ENCODE data around the gene ABI3BP. TPM values are rescaled to one million over a fixed set of nuclear protein-coding genes. Genes with fewer than 3 reads are reported as not detected.

ABI3BP gene
- total and polyA plus RNA-seq, 10 of the 15 experiments (the other 5 are each of a cell fraction or from before 2014, with no cell fraction given) = 0.03 to 0.42 (median 0.11) TPM; not detected in 4

DNA sequence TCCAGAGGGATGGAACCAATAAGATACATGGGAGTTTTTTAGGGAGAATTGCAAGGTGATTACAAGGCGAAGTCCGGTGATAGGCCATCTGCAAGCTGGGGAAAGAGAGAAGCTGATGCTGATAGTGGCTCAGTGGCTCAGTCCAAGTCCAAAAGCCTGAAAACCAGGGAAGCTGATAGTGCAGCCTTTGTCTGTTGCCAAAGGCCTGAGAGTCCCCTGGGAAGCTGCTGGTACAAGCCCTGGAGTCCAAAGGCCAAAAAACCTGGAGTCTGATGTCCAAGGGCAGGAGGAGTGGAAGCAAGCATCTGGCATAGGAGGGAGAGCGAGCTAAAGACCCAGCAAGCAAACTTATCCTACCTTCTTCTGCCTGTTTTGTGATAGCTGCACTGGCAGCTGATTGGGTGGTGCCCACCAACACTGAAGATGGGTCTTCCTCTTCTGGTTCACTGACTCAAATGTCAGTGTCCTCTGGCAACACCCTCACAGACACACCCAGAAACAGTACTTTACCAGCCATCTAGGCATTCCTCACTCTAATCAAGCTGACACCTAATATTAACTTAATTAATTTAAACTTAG lies 267.2 kb downstream of the ABI3BP start:
- BruUV-seq (replicated peaks) = no TSS peak
- RAD21 ChIA-PET (ENCODE audit: unreplicated experiment) = interaction anchor here (0.6 to 1.5 kb wide), 4 partner anchors 10 to 914 kb away, joined by 3 to 5 read pairs (median 4); no protein-coding TSS in a partner anchor
- Histone ChIP-seq H2AFZ (ENCODE audit: control insufficient read depth, low read depth, low read length) (no peak overlapping the region), H3K79me2 (ENCODE audit: control insufficient read depth, insufficient read depth, low read length) (peaks cover 10% of the 10 kb centered on the region), H3K36me3 (ENCODE audit: control insufficient read depth in 2 of 2, insufficient read depth in 2 of 2, low read length in 1 of 2) (peaks cover 4 to 8% of the 10 kb centered on the region in 2 experiments; a peak in 3 of 4 replicates), H3K27me3 (replicated peaks in 1 of 2; ENCODE audit: control insufficient read depth in 2 of 2, insufficient read depth in 2 of 2, low read length in 1 of 2) (no peaks in the 10 kb centered on the region), H3K4me3 (no peak overlapping the region), H3K4me2 (ENCODE audit: control insufficient read depth, insufficient read depth) (no peak overlapping the region), H4K20me1 (ENCODE audit: control insufficient read depth, insufficient read depth) (no peaks in the 10 kb centered on the region), H3K4me1 (ENCODE audit: control insufficient read depth, insufficient read depth, low read length) (no peaks in the 10 kb centered on the region; the same call in 1 of the 2 replicates), H3K9ac (ENCODE audit: control insufficient read depth, insufficient read depth, low read length) (no peak overlapping the region), H3K9me3 (replicated peaks; ENCODE audit: control insufficient read depth, insufficient read depth, low read length) (no peaks in the 10 kb centered on the region), H3K27ac (ENCODE audit: control insufficient read depth, insufficient read depth) (no peak overlapping the region)
- TF ChIP-seq FOS (IDR thresholded peaks at IDR 0.05; ENCODE audit: borderline replicate concordance, extremely low read depth, insufficient read length) (no peak), NFYB (IDR thresholded peaks at IDR 0.05; ENCODE audit: insufficient read depth, low read depth, low read length) (peak; percentile 58)
- intact Hi-C loops (cut with micrococcal nuclease; ENCODE audit: unreplicated experiment) (loop anchor here (5.0 kb wide), 1 partner anchor 264 kb away; no protein-coding TSS in a partner anchor), in situ Hi-C loops (cut with MboI) (no loop called here)
- CTCF ChIA-PET = interaction anchor here (0.7 to 2.9 kb wide), 3 partner anchors 10 to 24 kb away, joined by 3 to 11 read pairs (median 3); no protein-coding TSS in a partner anchor
- POLR2A ChIA-PET = interaction anchor here (1.0 to 2.3 kb wide), 4 partner anchors 10 to 16 kb away, joined by 4 to 6 read pairs (median 5); partner anchors contain the start of gene TFG
- SMC1A ChIA-PET (ENCODE audit: uncharacterized antibody, unreplicated experiment) = interaction anchor here (0.8 to 3.7 kb wide), 5 partner anchors 10 to 71 kb away, joined by 3 to 34 read pairs (median 3); no protein-coding TSS in a partner anchor
- 98% methylated on average over 3 of the region's 3 CpGs for WGBS (ENCODE audit: insufficient coverage, insufficient replicate concordance, low lambda C conversion rate, missing lambda C conversion rate)
- no peak for FAIRE-seq
- DNase-seq (ENCODE audit: low read depth, low spot score) = no peak
- ATAC-seq = peak; percentile 43

DNA sequence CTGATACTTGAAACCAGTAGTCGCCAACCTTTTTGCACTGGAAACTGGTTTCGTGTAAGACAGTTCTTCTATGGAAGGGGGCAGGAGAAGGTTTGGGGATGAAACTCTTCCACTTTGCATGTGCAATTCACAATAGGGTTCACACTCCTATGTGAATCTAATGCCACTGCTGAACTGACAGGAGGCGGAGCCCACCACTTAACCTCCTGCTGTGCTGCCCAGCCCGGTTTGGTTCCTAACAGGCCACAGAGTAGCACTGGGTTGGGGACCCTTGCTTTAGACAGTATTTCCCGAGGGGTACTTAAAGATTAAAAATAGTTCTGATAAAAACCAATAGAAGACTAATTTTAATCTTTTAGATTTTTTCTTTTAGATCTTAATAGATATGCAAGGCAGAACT lies 272.8 kb downstream of the ABI3BP start:
- Histone ChIP-seq H4K20me1 (ENCODE audit: control insufficient read depth, insufficient read depth) (no peaks in the 10 kb centered on the region), H3K36me3 (ENCODE audit: control insufficient read depth in 2 of 2, insufficient read depth in 2 of 2, low read length in 1 of 2) (peaks cover 5 to 18% of the 10 kb centered on the region in 2 experiments), H3K79me2 (ENCODE audit: control insufficient read depth, insufficient read depth, low read length) (peaks cover 47% of the 10 kb centered on the region), H3K4me3 (no peak overlapping the region), H3K9ac (ENCODE audit: control insufficient read depth, insufficient read depth, low read length) (no peak overlapping the region), H3K9me3 (replicated peaks; ENCODE audit: control insufficient read depth, insufficient read depth, low read length) (no peaks in the 10 kb centered on the region; the same call in 2 of the 3 replicates), H3K27ac (ENCODE audit: control insufficient read depth, insufficient read depth) (no peak overlapping the region), H3K27me3 (replicated peaks in 1 of 2; ENCODE audit: control insufficient read depth in 2 of 2, insufficient read depth in 2 of 2, low read length in 1 of 2) (no peaks in the 10 kb centered on the region), H3K4me2 (ENCODE audit: control insufficient read depth, insufficient read depth) (no peak overlapping the region), H3K4me1 (ENCODE audit: control insufficient read depth, insufficient read depth, low read length) (no peaks in the 10 kb centered on the region), H2AFZ (ENCODE audit: control insufficient read depth, low read depth, low read length) (no peak overlapping the region)
- POLR2A ChIA-PET = interaction anchor here (1.0 to 1.6 kb wide), 3 partner anchors 8 to 12 kb away, joined by 3 to 5 read pairs (median 3); no protein-coding TSS in a partner anchor
- no peak for TF ChIP-seq SMAD1 (IDR thresholded peaks at IDR 0.05; ENCODE audit: low read depth, partially characterized antibody)
- no peak for TF ChIP-seq CHD1 (IDR thresholded peaks at IDR 0.05; ENCODE audit: low read depth, low read length)
- TF ChIP-seq ZNF622 (IDR thresholded peaks at IDR 0.05) = no peak
- no peak for TF ChIP-seq CEBPB (IDR thresholded peaks at IDR 0.05; ENCODE audit: borderline replicate concordance in 1 of 2, low read depth in 2 of 2, low read length in 2 of 2)
- TF ChIP-seq ZZZ3 (IDR thresholded peaks at IDR 0.05; ENCODE audit: control insufficient read depth, insufficient read length, low read depth) = no peak
- no peak for TF ChIP-seq ATF7 (IDR thresholded peaks at IDR 0.05; ENCODE audit: low read depth)
- TF ChIP-seq, protein P1, sequence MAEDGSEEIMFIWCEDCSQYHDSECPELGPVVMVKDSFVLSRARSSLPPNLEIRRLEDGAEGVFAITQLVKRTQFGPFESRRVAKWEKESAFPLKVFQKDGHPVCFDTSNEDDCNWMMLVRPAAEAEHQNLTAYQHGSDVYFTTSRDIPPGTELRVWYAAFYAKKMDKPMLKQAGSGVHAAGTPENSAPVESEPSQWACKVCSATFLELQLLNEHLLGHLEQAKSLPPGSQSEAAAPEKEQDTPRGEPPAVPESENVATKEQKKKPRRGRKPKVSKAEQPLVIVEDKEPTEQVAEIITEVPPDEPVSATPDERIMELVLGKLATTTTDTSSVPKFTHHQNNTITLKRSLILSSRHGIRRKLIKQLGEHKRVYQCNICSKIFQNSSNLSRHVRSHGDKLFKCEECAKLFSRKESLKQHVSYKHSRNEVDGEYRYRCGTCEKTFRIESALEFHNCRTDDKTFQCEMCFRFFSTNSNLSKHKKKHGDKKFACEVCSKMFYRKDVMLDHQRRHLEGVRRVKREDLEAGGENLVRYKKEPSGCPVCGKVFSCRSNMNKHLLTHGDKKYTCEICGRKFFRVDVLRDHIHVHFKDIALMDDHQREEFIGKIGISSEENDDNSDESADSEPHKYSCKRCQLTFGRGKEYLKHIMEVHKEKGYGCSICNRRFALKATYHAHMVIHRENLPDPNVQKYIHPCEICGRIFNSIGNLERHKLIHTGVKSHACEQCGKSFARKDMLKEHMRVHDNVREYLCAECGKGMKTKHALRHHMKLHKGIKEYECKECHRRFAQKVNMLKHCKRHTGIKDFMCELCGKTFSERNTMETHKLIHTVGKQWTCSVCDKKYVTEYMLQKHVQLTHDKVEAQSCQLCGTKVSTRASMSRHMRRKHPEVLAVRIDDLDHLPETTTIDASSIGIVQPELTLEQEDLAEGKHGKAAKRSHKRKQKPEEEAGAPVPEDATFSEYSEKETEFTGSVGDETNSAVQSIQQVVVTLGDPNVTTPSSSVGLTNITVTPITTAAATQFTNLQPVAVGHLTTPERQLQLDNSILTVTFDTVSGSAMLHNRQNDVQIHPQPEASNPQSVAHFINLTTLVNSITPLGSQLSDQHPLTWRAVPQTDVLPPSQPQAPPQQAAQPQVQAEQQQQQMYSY (CRISPR knock-in tag; IDR thresholded peaks at IDR 0.05) = no peak
- TF ChIP-seq ASH2L (IDR thresholded peaks at IDR 0.05; ENCODE audit: borderline replicate concordance, low read depth) = no peak
- 95% methylated on average over 5 of the region's 5 CpGs for WGBS (ENCODE audit: insufficient coverage, insufficient replicate concordance, low lambda C conversion rate, missing lambda C conversion rate)
- intact Hi-C loops (cut with micrococcal nuclease; ENCODE audit: unreplicated experiment) (no loop called here), in situ Hi-C loops (cut with MboI) (no loop called here)
- no peak for FAIRE-seq
- RAD21 ChIA-PET (ENCODE audit: unreplicated experiment) = no interaction called here
- BruUV-seq (replicated peaks) = no TSS peak
- no peak for DNase-seq (ENCODE audit: low read depth, low spot score)
- CTCF ChIA-PET = interaction anchor here (1.6 kb wide), 2 partner anchors 15 to 19 kb away, joined by 3 to 4 read pairs; no protein-coding TSS in a partner anchor
- SMC1A ChIA-PET (ENCODE audit: uncharacterized antibody, unreplicated experiment) = interaction anchor here (4.5 kb wide), 1 partner anchor 7 kb away, joined by 18 read pairs; no protein-coding TSS in a partner anchor
- ATAC-seq = no peak
